Adipose tissue (tissue), 3 donors: Measurements from ENCODE around the gene HDDC3. TPM values are rescaled to one million over a fixed set of nuclear protein-coding genes. Genes with fewer than 3 reads are reported as not detected.

Source experiments
- H3K27ac ChIP-seq: one replicate; pipeline ENCODE4 v1.5.1; 2013; ENCODE audit warnings: low read depth, low read length
- WGBS, 3 donors: extraction: QIAGEN DNeasy Blood & Tissue Kit; methylation state at CpG; one replicate each; pipeline ENCODE4 v1.1.7; 2013; 5-methylcytosine and 5-hydroxymethylcytosine counted together
- polyA plus RNA-seq, 3 donors: library from polyadenylated mRNA; stranded (reverse); fragments of 200-250 nt; gene quantifications; one replicate each; pipeline ENCODE4 v1.2.3, GENCODE V29; 2013
- donor health status: healthy with polysubstance abuse.
- donor health status: Bipolar disorder and iron deficiency.
- donor health status: healthy.

Gene HDDC3
- polyA plus RNA-seq, 3 donors, result 13.2 to 22.2 (median 20.5) TPM

- H3K27ac ChIP-seq, result no peak overlapping the region
- WGBS, 3 donors, result 40 to 76% (median 70%) methylated on average over 20 of the region's 20 CpGs
Observed at GRCh38 chr15:90955624-90956273, 23.4 kb upstream of the HDDC3 start.

- H3K27ac ChIP-seq, result no peak within 1 kb of the TSS
- 1 to 3% (median 3%) methylated on average over 66 to 69 of the region's 69 CpGs for WGBS, 3 donors
Observed at GRCh38 chr15:90954712-90955623, 22.6 kb upstream of the HDDC3 start, which contains the start of gene RCCD1. Gene RCCD1 (plus strand): TSS chr15:90954884. CDS start chr15:90956735, 1,851 bp downstream.

DNA sequence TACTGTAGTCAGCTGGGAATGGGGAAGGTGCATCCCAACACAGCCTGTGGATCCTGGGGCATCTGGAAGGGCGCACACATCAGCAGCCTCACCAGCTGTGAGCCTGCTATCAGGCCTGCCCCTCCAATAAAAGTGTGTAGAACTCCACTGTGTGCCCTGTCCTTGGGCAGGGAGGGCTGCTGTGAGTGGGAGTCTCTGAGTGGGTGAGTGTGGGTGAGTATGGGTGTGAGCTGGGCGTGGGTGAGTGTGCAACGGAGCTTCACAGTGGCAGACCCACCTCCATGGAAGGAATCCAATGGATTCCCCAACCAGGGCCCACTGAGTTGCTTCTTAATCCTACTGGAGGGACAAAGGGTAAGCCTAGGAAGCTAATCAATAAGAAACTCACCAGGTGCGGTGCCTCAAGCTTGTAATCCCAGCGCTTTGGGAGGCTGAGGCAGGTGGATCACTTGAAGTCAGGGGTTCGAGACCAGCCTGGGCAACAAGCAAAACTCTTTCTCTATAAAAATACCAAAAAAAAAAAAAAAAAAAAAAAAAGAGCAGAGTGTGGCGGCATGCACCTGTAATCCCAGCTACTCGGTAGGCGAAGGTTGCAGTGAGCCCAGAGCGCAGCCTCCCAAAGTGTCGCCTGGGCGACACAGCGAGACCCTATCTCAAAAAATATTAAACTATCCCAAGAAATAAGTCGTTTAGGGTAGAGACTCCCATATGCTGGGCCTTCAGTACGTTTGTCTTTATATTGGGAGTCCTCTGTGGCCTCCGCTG is 21.8 kb upstream of the HDDC3 start:
- WGBS, 3 donors, result 68 to 75% (median 71%) methylated on average over 16 of the region's 16 CpGs
- H3K27ac ChIP-seq, result no peak overlapping the region

DNA sequence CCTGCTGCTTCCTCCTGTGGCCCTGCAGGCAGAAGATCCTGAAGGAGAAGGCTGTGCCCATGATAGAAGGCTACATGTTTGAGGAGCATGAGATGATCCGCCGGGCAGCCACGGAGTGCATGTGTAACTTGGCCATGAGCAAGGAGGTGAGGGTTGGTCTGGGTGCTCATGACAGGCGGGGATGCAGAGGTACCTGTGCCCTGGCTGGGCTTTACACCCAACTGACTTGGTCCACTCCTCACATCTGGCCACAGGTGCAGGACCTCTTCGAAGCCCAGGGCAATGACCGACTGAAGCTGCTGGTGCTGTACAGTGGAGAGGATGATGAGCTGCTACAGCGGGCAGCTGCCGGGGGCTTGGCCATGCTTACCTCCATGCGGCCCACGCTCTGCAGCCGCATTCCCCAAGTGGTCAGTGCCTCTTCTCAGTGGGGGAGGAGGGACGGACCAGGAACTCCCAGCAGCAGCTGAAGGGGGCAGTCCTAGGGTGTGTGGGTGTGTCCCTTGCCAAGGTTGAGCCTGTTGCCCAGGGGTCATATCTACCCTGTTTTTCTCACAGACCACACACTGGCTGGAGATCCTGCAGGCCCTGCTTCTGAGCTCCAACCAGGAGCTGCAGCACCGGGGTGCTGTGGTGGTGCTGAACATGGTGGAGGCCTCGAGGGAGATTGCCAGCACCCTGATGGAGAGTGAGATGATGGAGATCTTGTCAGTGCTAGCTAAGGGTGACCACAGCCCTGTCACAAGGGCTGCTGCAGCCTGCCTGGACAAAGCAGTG is 20.7 kb upstream of the HDDC3 start:
- 88 to 94% (median 92%) methylated on average over 14 of the region's 14 CpGs for WGBS, 3 donors
- H3K27ac ChIP-seq, result no peak overlapping the region

- 93 to 98% (median 97%) methylated on average over 6 of the region's 6 CpGs for WGBS, 3 donors
- no peak overlapping the region for H3K27ac ChIP-seq
Observed at GRCh38 chr15:90950676-90951075, 18.3 kb upstream of the HDDC3 start.

DNA sequence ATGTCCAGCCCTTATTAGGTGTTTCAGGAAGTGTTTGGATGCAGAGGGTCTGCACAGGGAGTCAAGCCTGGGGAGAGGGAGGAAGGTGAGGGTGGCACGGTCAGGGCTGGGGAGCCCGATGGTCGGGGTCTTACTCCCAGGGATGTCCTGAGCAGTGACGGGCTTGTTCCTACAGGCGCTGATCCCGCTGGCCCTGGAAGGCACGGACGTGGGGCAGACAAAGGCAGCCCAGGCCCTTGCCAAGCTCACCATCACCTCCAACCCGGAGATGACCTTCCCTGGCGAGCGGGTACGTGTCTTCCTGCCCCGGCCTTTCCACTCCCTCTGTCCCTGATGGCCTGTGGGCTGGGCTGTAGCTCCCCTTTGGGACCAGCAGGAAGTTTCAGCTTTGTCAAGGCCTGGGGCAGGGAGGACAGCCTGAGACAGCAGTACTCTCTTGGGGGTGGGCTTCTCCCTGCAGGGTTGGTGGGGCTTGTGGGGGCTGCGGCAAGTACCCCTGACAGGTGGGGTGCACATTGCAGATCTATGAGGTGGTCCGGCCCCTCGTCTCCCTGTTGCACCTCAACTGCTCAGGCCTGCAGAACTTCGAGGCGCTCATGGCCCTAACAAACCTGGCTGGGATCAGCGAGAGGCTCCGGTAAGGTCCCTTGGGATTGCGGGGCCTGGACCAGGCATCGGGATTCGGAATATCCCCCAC is 17.8 kb upstream of the HDDC3 start:
- WGBS, 3 donors, result 92 to 97% (median 94%) methylated on average over 23 of the region's 23 CpGs
- no peak overlapping the region for H3K27ac ChIP-seq

DNA sequence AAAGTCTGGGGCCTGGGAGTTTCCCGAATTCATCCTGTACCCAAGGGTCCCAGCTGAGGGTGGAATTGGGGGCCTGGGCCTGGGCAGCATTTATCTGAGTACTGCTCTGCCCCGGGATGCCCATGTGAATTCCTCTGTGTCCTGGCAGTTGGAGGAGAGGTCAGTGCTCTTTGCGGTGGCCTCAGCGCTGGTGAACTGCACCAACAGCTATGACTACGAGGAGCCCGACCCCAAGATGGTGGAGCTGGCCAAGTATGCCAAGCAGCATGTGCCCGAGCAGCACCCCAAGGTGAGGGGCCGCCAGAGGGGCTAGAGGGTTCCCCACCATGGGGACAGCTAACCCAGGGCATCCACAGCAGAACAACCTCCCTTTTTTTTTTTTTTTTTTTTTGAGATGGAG is 16.2 kb upstream of the HDDC3 start:
- WGBS, 3 donors, result 90 to 98% (median 98%) methylated on average over 8 of the region's 8 CpGs

GRCh38 chr15:90947577-90948357 is 15.4 kb upstream of the HDDC3 start:
- 88 to 93% (median 89%) methylated on average over 18 of the region's 18 CpGs for WGBS, 3 donors
- no peak overlapping the region for H3K27ac ChIP-seq

More for the DNA sequence above, 16.2 kb upstream of the HDDC3 start:
- H3K27ac ChIP-seq, result no peak overlapping the region

DNA sequence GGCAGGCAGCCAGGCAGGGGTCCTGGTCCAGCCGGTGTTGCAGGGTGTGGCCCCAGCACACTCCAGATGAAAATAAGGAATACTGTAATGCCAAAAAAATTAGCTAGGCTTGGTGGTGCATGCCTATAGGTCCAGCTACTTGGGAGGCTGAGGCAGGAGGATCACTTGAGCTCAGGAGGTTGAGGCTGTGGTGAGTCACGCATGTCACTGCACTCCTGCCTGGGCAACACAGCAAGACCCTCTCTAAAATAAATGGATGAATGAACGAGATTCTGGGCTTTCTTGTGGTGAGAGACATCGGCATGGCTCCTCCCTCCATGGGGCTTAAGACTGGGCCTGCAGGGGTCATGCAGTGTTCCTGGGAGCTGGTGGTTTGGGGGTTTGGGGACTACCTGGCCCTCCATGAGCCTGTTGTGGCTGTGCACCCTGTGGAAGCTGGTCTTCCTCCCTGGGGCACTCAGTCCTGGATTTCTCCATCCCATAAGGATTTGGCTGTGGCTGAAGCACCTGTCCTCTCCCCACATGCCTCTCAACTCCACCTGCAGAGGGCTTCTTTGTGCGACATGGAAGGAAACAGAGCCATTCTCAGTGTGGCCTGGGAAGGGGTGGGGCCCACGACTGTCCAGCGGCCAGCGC is 14.7 kb upstream of the HDDC3 start:
- WGBS, 3 donors, result 78 to 89% (median 84%) methylated on average over 8 of the region's 8 CpGs
- no peak overlapping the region for H3K27ac ChIP-seq

DNA sequence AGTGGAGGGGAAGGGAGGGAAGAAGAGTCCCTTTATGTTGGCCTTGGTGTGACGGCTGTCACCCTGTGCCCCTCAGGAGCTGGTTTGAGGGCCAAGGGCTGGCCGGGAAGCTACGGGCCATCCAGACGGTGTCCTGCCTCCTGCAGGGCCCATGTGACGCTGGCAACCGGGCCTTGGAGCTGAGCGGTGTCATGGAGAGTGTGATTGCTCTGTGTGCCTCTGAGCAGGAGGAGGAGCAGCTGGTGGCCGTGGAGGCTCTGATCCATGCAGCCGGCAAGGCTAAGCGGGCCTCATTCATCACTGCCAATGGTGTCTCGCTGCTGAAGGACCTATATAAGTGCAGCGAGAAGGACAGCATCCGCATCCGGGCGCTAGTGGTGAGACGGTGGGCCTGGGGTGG is 14.2 kb upstream of the HDDC3 start:
- H3K27ac ChIP-seq, result no peak overlapping the region
- WGBS, 3 donors, result 92 to 93% (median 93%) methylated on average over 16 of the region's 16 CpGs

GRCh38 chr15:90945091-90945490 is 12.7 kb upstream of the HDDC3 start:
- 70 to 89% (median 73%) methylated on average over 7 of the region's 7 CpGs for WGBS, 3 donors
- H3K27ac ChIP-seq, result no peak overlapping the region

GRCh38 chr15:90942354-90943120 is 10.2 kb upstream of the HDDC3 start:
- no peak overlapping the region for H3K27ac ChIP-seq

DNA sequence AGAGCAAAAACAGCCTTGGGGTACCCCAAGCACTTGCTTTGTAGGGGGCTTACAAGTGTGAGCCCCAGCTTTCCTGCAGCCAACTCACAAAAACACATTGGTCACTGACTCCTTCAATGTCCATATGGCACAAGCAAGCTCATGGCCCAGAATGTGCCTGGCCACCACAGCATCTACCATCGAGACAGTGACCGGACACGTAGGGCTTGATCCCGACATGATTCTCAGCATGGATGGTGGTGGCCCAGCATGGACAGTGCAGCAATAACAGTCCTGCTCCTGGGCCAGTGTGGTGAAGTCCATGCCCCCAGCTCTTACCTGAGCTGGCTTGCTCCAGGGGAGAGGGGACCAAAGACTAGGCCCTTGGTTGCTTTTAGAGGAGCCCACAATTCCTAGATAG is 8.7 kb upstream of the HDDC3 start:
- H3K27ac ChIP-seq, result no peak overlapping the region
- WGBS, 3 donors, result 97 to 99% (median 99%) methylated on average over 4 of the region's 4 CpGs

More at GRCh38 chr15:90942354-90943120, 10.2 kb upstream of the HDDC3 start:
- 86 to 91% (median 89%) methylated on average over 12 of the region's 12 CpGs for WGBS, 3 donors

GRCh38 chr15:90939756-90940155 is 7.4 kb upstream of the HDDC3 start:
- no peak overlapping the region for H3K27ac ChIP-seq
- WGBS, 3 donors, result 84 to 94% (median 85%) methylated on average over 6 to 7 of the region's 7 CpGs

- WGBS, 3 donors, result 88 to 93% (median 92%) methylated on average over 5 of the region's 5 CpGs
- H3K27ac ChIP-seq, result no peak overlapping the region
Observed at GRCh38 chr15:90938261-90938660, 5.9 kb upstream of the HDDC3 start.

DNA sequence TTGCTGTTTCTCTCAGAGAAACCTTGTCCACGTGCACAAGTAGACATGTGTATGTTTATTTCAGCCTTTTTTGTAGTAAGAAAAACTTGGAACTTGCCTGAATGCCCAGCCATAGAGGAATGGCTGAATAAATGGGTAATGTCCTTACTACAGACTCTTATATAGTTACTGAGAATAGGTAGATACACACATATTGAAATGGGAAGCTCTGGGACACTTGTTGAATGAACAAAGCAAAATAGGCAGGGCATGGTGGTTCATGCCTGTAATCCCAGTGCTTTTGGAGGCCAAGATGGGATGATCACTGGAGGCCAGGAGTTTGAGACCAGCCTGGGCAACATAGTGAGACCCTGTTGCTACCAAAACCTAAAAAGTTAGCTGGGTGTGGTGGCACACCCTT is 4.5 kb upstream of the HDDC3 start:
- no peak overlapping the region for H3K27ac ChIP-seq
- WGBS, 3 donors, result 64 to 87% (median 71%) methylated on average over 1 of the region's 1 CpG
